ENCODE results near the gene NME4. TPM values are rescaled to one million over a fixed set of nuclear protein-coding genes. Genes with fewer than 3 reads are reported as not detected.
A peak's percentile ranks its signal among the peaks of the same experiment; 100 is the strongest.

The NME4 gene
- total RNA-seq, 2 experiments from 2014 or later = 86.7 to 87.0 TPM

- H3K4me3 Mint-ChIP-seq = peak overlapping the region; percentile 58
- no peaks in the 10 kb centered on the region for H3K27me3 Mint-ChIP-seq (ENCODE audit: low read depth)
- peaks cover 19% of the 10 kb centered on the region for H3K4me1 Mint-ChIP-seq (ENCODE audit: low read depth)
- intact Hi-C loops (cut with micrococcal nuclease) = no loop called here
- H3K9me3 Mint-ChIP-seq = no peaks in the 10 kb centered on the region
- H3K36me3 Mint-ChIP-seq (ENCODE audit: low read depth) = peaks cover 2% of the 10 kb centered on the region
- CTCF ChIA-PET = no interaction called here
- DNase-seq = peak; percentile 55
- no peak overlapping the region for H3K27ac Mint-ChIP-seq
Measured at GRCh38 chr16:397736-398332, 835 bp downstream of the NME4 start.

GRCh38 chr16:398561-399339 is 1.8 kb downstream of the NME4 start:
- DNase-seq = no peak
- Mint-ChIP-seq H3K36me3 (ENCODE audit: low read depth) (peaks cover 2% of the 10 kb centered on the region), H3K4me3 (peak overlapping the region; percentile 58), H3K27ac (peak overlapping the region; percentile 53), H3K4me1 (ENCODE audit: low read depth) (peaks cover 23% of the 10 kb centered on the region), H3K9me3 (no peaks in the 10 kb centered on the region), H3K27me3 (ENCODE audit: low read depth) (no peaks in the 10 kb centered on the region)
- CTCF ChIA-PET = no interaction called here
- intact Hi-C loops (cut with micrococcal nuclease) = no loop called here

GRCh38 chr16:399340-400019 is 2.5 kb downstream of the NME4 start:
- Mint-ChIP-seq H3K36me3 (ENCODE audit: low read depth) (peaks cover 2% of the 10 kb centered on the region), H3K27ac (no peak overlapping the region), H3K27me3 (ENCODE audit: low read depth) (no peaks in the 10 kb centered on the region), H3K9me3 (no peaks in the 10 kb centered on the region), H3K4me1 (ENCODE audit: low read depth) (peaks cover 23% of the 10 kb centered on the region), H3K4me3 (no peak overlapping the region)
- CTCF ChIA-PET = no interaction called here
- no peak for DNase-seq
- intact Hi-C loops (cut with micrococcal nuclease) = loop anchor here (2.0 kb wide), 3 partner anchors 17 to 47 kb away; partner anchors contain the start of genes AXIN1 and MRPL28

GRCh38 chr16:400061-400591 is 3.1 kb downstream of the NME4 start:
- H3K4me1 Mint-ChIP-seq (ENCODE audit: low read depth) = peaks cover 23% of the 10 kb centered on the region
- CTCF ChIA-PET = no interaction called here
- intact Hi-C loops (cut with micrococcal nuclease) = loop anchor here (2.0 kb wide), 3 partner anchors 17 to 47 kb away; partner anchors contain the start of genes AXIN1 and MRPL28
- no peaks in the 10 kb centered on the region for H3K9me3 Mint-ChIP-seq
- H3K27ac Mint-ChIP-seq = peak overlapping the region; percentile 83
- DNase-seq = no peak
- H3K36me3 Mint-ChIP-seq (ENCODE audit: low read depth) = peaks cover 2% of the 10 kb centered on the region
- peak overlapping the region; percentile 83 for H3K4me3 Mint-ChIP-seq
- no peaks in the 10 kb centered on the region for H3K27me3 Mint-ChIP-seq (ENCODE audit: low read depth)

- peak; percentile 99 for DNase-seq
- Mint-ChIP-seq H3K4me3 (peak within 1 kb of the TSS; percentile 83), H3K36me3 (ENCODE audit: low read depth) (peaks cover 2% of the 10 kb centered on the region), H3K27ac (peak within 1 kb of the TSS; percentile 83), H3K4me1 (ENCODE audit: low read depth) (peaks cover 17% of the 10 kb centered on the region), H3K27me3 (ENCODE audit: low read depth) (no peaks in the 10 kb centered on the region), H3K9me3 (no peaks in the 10 kb centered on the region)
- intact Hi-C loops (cut with micrococcal nuclease) = loop anchor here (1.0 to 2.0 kb wide), 6 partner anchors 9 to 124 kb away; partner anchors contain the start of genes AXIN1, MRPL28 and RAB11FIP3
- CTCF ChIA-PET = no interaction called here
Measured at GRCh38 chr16:401468-402348, 4.7 kb downstream of the NME4 start, which contains the start of gene DECR2. Gene DECR2 (plus strand): TSS chr16:401885. CDS start chr16:401964, 79 bp downstream.

- DNase-seq = no peak
- Mint-ChIP-seq H3K4me3 (no peak overlapping the region), H3K27me3 (ENCODE audit: low read depth) (no peaks in the 10 kb centered on the region), H3K4me1 (ENCODE audit: low read depth) (peaks cover 12% of the 10 kb centered on the region), H3K27ac (no peak overlapping the region), H3K36me3 (ENCODE audit: low read depth) (peaks cover 2% of the 10 kb centered on the region), H3K9me3 (no peaks in the 10 kb centered on the region)
- intact Hi-C loops (cut with micrococcal nuclease) = no loop called here
- CTCF ChIA-PET = no interaction called here
Measured at GRCh38 chr16:404971-405486, 8.0 kb downstream of the NME4 start.

- peaks cover 5% of the 10 kb centered on the region for H3K4me1 Mint-ChIP-seq (ENCODE audit: low read depth)
- no peaks in the 10 kb centered on the region for H3K9me3 Mint-ChIP-seq
- CTCF ChIA-PET = no interaction called here
- peaks cover under 1% of the 10 kb centered on the region for H3K36me3 Mint-ChIP-seq (ENCODE audit: low read depth)
- no peak overlapping the region for H3K4me3 Mint-ChIP-seq
- no peaks in the 10 kb centered on the region for H3K27me3 Mint-ChIP-seq (ENCODE audit: low read depth)
- intact Hi-C loops (cut with micrococcal nuclease) = no loop called here
- no peak overlapping the region for H3K27ac Mint-ChIP-seq
- DNase-seq = no peak
Measured at GRCh38 chr16:405548-406506, 8.8 kb downstream of the NME4 start.

GRCh38 chr16:407253-407652 is 10.3 kb downstream of the NME4 start:
- H3K27ac Mint-ChIP-seq = no peak overlapping the region
- DNase-seq = no peak
- H3K4me3 Mint-ChIP-seq = no peak overlapping the region
- H3K36me3 Mint-ChIP-seq (ENCODE audit: low read depth) = peaks cover 2% of the 10 kb centered on the region
- CTCF ChIA-PET = no interaction called here
- H3K27me3 Mint-ChIP-seq (ENCODE audit: low read depth) = no peaks in the 10 kb centered on the region
- H3K9me3 Mint-ChIP-seq = no peaks in the 10 kb centered on the region
- intact Hi-C loops (cut with micrococcal nuclease) = no loop called here
- H3K4me1 Mint-ChIP-seq (ENCODE audit: low read depth) = peaks cover 3% of the 10 kb centered on the region

- CTCF ChIA-PET = no interaction called here
- H3K9me3 Mint-ChIP-seq = no peaks in the 10 kb centered on the region
- H3K4me1 Mint-ChIP-seq (ENCODE audit: low read depth) = no peaks in the 10 kb centered on the region
- peaks cover 2% of the 10 kb centered on the region for H3K36me3 Mint-ChIP-seq (ENCODE audit: low read depth)
- no peak for DNase-seq
- H3K27me3 Mint-ChIP-seq (ENCODE audit: low read depth) = no peaks in the 10 kb centered on the region
- H3K27ac Mint-ChIP-seq = no peak overlapping the region
- intact Hi-C loops (cut with micrococcal nuclease) = no loop called here
- no peak overlapping the region for H3K4me3 Mint-ChIP-seq
Measured at GRCh38 chr16:410516-411178, 13.6 kb downstream of the NME4 start.

- H3K27ac Mint-ChIP-seq = no peak overlapping the region
- H3K27me3 Mint-ChIP-seq (ENCODE audit: low read depth) = no peaks in the 10 kb centered on the region
- intact Hi-C loops (cut with micrococcal nuclease) = no loop called here
- no peak for DNase-seq
- peaks cover 2% of the 10 kb centered on the region for H3K36me3 Mint-ChIP-seq (ENCODE audit: low read depth)
- no peak overlapping the region for H3K4me3 Mint-ChIP-seq
- H3K9me3 Mint-ChIP-seq = no peaks in the 10 kb centered on the region
- H3K4me1 Mint-ChIP-seq (ENCODE audit: low read depth) = no peaks in the 10 kb centered on the region
- CTCF ChIA-PET = interaction anchor here (0.6 kb wide), 1 partner anchor 221 kb away, joined by 3 read pairs; no protein-coding TSS in a partner anchor
Measured at GRCh38 chr16:411576-412265, 14.7 kb downstream of the NME4 start.

Measured in activated naive CD4-positive, alpha-beta T cell treated with anti-CD3 and anti-CD28 coated beads for 36 hours (primary cell).